HG03432 (cell line): Measurements from ENCODE around the gene SLC6A6.

ENCODE experiments used
- ATAC-seq: cut with Tn5 transposase; IDR thresholded peaks from one replicate; pipeline ENCODE4 v1.9.1; 2021; ENCODE audit warnings: mild to moderate bottlenecking, moderate library complexity; ENCODE audit not compliant: unreplicated experiment

SLC6A6 gene

DNA sequence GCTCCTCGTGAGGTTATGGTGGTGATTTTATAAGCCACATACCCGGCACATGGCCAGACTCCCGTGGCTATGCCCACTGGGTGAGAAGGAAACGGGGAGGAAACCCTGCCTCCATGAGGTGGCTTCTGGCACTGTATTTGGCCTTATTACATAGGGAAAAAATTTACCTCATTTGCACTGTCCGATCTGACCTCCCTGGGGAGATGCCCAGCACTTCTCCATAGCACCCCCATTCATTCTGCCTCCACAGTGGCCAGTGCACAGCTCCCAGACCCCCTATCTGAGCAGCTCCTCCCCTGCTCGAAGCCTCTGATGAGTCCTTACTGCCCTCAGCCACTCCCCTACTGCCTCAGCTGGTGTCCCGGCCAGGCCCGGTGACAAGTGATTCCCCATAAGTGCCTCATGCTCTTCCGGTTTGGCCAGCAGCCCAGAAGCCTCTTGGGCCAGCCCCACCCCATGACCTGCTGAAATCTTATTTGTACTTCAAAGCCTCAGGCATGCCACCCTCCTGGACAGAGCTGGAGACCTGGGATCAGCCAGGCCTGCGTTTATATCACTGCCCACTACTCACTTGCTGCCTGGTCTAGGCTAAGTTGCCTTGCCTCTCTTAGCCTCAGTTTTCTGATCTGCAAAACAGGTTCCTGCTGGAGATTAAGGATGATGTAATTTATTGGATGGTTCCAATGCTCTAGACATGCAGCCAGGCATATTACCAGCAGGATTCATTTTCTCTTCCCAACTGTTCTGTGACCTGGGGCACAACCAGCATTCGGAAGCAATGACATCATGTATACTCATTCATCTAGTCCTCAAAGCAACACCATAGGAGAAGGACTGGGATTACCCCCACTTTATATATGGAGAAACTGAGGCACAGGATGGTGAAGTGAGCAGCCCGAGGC is 30.6 kb upstream of the SLC6A6 start:
- ATAC-seq, result peak; percentile 77

DNA sequence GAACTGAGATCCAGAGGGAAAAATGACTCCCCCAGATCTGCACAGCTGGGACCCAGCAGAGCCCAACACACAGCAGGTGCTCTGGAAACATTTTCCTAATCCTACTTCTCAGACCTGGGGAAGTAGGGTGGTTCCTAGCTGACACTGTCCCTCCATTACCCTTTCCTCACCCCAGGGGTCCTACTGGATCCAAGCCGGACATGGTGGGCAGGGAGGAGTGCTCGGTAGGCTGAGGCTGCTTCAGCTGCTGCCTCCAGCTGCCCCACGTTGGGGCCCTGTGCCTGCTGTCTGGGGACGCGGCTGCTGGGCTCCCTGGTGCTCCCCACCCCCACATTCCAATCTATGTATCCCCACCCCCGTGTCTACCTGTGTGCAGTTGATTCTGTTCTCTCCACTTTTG is 29.8 kb upstream of the SLC6A6 start:
- no peak for ATAC-seq

DNA sequence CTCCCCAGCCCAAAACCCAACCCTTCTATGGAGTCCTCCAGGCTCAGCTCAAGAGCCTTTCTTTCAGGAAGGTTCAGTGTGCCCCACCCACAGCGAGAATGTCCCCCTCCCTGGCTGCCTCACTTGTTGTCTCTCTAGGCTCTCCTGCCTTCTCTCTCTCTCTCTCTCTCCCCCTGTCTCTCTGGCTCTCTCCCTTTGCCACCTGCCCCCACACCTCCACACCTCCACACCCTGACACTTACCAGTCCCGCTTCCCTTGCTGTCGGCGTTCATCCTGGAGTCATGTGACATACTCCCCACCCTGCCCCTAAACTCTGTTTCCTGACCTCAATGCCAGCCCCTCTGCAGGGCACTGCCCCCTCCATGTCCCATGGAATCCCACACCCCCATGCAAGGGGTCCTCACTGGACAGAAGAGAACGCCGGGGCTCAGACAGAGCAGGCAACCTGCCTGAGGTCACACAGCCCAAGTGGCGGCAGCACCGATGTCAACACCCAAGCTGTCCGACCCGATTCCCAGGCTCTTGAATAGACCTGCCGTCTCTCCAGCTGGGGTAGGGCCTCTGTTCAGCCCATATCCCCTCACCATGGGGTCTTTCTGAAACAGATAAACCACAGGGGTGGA is 28.5 kb upstream of the SLC6A6 start:
- ATAC-seq, result no peak

- no peak for ATAC-seq
These were observed 27.9 kb upstream of the SLC6A6 start for GRCh38 chr3:14374444-14374883.

DNA sequence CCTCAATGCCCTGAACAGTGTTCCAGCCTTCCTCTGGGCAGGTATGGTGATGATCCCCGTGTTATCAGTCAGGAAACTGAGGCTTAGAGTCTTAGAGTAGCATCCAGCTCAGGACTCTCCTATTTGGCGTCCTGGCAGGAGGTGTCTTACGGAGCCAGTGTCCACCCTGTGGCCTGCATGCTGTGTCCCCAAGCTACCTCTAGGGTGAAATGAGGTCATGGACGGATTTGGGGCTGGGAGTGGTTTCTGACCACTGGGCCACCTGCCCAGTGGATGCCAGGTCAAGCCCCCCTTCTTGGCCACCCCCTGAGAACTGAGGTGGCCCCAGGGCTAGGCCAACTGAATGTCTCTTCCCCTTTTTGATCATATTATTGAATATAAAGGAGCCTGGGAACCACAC is 27.2 kb upstream of the SLC6A6 start:
- ATAC-seq, result no peak

GRCh38 chr3:14376348-14377043 is 25.9 kb upstream of the SLC6A6 start:
- no peak for ATAC-seq

- ATAC-seq, result no peak
These were observed 25.2 kb upstream of the SLC6A6 start for GRCh38 chr3:14377044-14377837.

GRCh38 chr3:14377838-14378169 is 24.6 kb upstream of the SLC6A6 start:
- peak; percentile 78 for ATAC-seq

DNA sequence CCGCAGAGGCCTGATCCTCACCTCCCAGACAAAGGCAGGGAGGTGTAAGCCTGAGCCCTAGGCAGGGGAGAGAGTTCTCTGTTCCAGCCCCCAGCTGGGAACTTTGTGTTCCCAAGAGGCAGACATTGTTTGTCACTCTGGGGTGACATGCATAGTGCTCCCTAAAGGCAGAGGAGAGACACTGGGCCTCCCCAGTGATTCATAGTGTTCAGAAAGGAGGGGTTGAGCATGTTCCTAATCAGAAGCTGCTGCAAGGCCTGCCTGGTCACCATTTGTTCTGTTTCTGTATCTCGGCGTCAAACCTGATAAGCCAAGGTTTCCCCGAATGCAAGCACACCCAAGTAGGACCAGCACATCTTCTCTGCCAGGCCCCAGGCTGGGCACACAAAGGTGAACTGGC is 24.0 kb upstream of the SLC6A6 start:
- ATAC-seq, result no peak

DNA sequence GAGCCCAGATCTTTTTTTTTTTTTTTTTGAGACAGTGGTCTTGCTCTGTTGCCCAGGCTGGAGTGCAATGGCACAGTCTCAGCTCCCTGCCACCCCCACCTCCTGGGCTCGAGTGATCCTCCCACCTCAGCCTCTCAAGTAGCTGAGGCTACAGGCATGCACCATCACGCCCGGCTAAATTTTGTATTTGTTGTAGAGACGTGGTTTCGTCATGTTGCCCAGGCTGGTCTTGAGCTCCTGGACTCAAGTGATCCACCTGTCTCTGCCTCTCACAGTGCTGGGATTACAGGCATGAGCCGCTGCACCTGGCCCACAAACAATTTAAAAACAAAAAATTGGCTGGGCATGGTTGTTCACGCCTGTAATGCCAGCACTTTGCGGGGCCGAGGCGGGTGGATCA is 22.6 kb upstream of the SLC6A6 start:
- no peak for ATAC-seq

- no peak for ATAC-seq
These were observed 16.2 kb upstream of the SLC6A6 start for GRCh38 chr3:14386254-14386653.

GRCh38 chr3:14388201-14388600 is 14.2 kb upstream of the SLC6A6 start:
- no peak for ATAC-seq

DNA sequence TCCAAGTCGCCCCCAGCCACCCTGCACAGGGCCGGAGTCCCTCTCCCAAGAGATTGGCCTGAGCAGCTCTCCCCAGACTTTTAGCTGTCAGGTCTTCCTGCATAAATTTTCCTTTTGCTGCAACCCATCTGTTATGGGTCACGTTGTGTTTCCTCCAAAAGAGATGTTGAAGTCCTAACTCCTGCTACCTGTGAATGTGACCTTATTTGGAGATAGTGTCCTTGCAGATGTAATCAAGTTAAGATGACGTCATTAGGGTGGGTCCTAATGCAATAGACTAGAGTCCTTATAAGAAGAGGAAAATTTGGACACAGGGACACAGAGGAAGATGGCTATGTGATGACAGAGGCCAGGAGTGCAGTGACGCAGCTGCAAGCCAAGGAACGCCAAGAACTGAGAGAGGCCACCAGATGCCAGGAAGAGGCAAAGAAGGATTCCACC is 13.2 kb upstream of the SLC6A6 start:
- no peak for ATAC-seq

- ATAC-seq, result no peak
These were observed 12.7 kb upstream of the SLC6A6 start for GRCh38 chr3:14389716-14390115.

DNA sequence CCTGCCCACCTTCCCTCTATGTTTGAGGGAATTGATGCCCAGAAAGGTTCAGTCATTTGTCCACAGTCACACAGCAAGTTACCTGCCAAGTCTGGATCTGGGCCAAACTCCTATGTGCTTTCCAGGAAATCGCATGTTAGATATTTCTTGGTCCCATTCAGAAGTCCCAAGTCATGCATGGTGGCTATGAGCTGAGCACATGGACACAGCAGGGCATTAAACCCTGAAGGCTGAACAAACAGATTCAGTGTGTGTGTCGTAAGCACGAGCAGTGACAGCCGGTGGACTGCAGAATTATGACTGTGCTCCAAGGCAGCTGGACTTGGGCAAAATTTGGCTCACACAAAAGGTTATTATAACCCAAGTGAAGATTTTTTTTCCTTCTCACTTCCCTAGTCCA is 11.4 kb upstream of the SLC6A6 start:
- ATAC-seq, result no peak

- ATAC-seq, result no peak
These were observed 10.2 kb upstream of the SLC6A6 start for GRCh38 chr3:14392231-14392630.

GRCh38 chr3:14392803-14393319 is 9.5 kb upstream of the SLC6A6 start:
- no peak for ATAC-seq

- no peak for ATAC-seq
These were observed 8.8 kb upstream of the SLC6A6 start for GRCh38 chr3:14393440-14394106.

GRCh38 chr3:14396031-14396692 is 6.2 kb upstream of the SLC6A6 start:
- no peak for ATAC-seq

- ATAC-seq, result no peak
These were observed 5.4 kb upstream of the SLC6A6 start for GRCh38 chr3:14397046-14397445.
